Testis (tissue), 2 donors: Measurements from ENCODE around the gene KRT6C.
"Not testable (repeated sequence)": the region's sequence is repeated elsewhere in the genome, so short reads cannot be mapped to it uniquely, and the experiment has no call there.

Experiments used
- POLR2A ChIP-seq: fragments of 450-650 bp; IDR thresholded peaks from one replicate; pipeline ENCODE4 v1.6.1; 2017; ENCODE audit warnings: antibody characterized with exemption, mild to moderate bottlenecking, moderate library complexity
- TF ChIP-seq, protein P1 (sequence below), 3 experiments: fragments of 450-650 bp in 2 of 3; fragments of 200-600 bp in 1 of 3; sonication (generic) in 1 of 3; IDR thresholded peaks; one replicate each; pipeline ENCODE4 v1.5.1; 2016 to 2019; ENCODE audit warnings: antibody characterized with exemption in 3 of 3, mild to moderate bottlenecking in 2 of 3, moderate library complexity in 1 of 3

DNA sequence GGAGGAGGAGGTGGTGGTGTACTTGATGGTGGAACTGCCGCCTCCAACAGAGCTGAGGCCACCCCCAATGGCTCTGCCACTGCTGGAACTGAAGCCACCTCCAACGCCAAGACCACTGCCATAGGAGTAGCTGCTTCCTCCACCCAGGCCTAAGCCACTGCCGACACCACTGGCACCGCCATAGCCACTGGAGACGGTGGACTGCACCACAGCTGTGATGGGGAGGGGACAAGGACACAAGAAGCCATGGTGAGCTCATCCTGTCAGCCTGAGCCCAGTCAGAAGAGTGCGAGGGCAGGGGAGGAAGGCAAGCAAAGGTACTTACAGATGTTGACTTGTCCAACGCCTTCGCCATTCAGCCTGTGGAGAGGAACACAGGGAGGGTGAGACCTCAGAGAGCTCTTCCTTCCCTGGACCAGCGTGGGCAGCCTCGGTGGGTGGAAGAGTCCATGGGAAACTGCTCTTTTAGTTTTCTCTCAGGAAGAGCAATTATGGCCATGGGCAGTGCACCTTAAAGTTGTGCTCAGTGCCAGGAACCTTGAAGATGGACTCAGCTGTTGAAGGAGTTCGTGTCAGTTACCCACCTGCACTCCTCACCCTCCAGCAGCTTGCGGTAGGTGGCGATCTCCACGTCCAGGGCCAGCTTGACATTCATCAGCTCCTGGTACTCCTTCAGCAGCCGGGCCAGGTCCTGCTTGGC is 14.3 kb upstream of the KRT6C start:
- TF ChIP-seq POLR2A = not testable (repeated sequence)
- TF ChIP-seq, protein P1, sequence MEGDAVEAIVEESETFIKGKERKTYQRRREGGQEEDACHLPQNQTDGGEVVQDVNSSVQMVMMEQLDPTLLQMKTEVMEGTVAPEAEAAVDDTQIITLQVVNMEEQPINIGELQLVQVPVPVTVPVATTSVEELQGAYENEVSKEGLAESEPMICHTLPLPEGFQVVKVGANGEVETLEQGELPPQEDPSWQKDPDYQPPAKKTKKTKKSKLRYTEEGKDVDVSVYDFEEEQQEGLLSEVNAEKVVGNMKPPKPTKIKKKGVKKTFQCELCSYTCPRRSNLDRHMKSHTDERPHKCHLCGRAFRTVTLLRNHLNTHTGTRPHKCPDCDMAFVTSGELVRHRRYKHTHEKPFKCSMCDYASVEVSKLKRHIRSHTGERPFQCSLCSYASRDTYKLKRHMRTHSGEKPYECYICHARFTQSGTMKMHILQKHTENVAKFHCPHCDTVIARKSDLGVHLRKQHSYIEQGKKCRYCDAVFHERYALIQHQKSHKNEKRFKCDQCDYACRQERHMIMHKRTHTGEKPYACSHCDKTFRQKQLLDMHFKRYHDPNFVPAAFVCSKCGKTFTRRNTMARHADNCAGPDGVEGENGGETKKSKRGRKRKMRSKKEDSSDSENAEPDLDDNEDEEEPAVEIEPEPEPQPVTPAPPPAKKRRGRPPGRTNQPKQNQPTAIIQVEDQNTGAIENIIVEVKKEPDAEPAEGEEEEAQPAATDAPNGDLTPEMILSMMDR (IDR thresholded peaks at IDR 0.05) = not testable (repeated sequence)
